ENCODE measurements around the gene SLC35D2. TPM values are rescaled to one million over a fixed set of nuclear protein-coding genes. Genes with fewer than 3 reads are reported as not detected.

Gene SLC35D2
- polyA plus RNA-seq, 3 donors from 2014 or later, result 11.6 to 16.0 (median 14.1) TPM

DNA sequence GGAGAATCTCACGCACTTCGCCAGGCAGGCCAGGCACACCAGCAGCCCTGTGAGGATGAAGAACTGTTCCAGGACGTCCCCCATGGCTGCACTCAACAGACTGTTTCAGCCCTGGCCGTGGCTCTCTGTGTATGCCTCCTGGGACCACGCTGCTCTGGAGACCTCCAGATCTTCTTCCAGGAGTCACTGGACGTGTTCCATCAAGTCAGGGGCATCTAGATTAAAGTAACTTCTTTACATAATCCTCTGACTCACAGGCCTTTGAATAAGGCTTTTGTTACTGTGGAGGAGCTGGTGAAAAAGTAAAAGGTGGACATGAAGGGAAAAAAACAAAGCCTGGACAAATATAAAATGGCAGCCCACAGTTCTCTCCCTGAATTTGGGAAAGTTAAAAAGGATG, 81.5 kb downstream of the SLC35D2 start, which contains the start of gene HSD17B3:
Gene HSD17B3 (minus strand): TSS at position 156 of the 400 bp plus-strand sequence. CDS start 72 bp downstream, at position 84.
- Mint-ChIP-seq H3K27ac (no peak within 1 kb of the TSS), H3K27me3 (ENCODE audit: low read depth in 3 of 3) (peaks cover 0 to 6% (median 4%) of the 10 kb centered on the region in 3 donors), H3K4me1 (no peaks in the 10 kb centered on the region), H3K4me3 (no peak within 1 kb of the TSS), H3K36me3 (no peaks in the 10 kb centered on the region), H3K9me3 (no peaks in the 10 kb centered on the region)
- DNase-seq, result no peak

DNA sequence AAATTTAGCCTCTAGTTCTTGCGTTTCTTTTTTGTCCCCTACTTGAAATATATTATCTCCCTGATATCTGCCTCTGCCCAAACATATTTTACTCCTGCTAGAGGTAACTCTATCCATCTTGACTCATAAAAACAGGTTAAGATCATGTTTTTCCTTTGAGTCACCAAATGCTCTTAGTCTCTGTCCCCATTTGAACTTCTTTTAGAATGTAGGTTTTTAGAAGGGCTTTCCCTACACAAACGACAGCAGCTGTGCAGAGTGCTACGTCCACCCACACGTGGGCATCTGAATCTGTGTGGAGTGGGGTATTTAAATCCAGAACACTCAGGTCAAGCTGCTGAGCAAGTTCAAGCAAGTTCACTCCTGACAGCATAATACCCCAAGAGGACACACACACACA, 83.7 kb downstream of the SLC35D2 start:
- Mint-ChIP-seq H3K27me3 (ENCODE audit: low read depth in 3 of 3) (peaks cover 0 to 5% (median 2%) of the 10 kb centered on the region in 3 donors), H3K36me3 (no peaks in the 10 kb centered on the region), H3K9me3 (no peaks in the 10 kb centered on the region), H3K4me1 (no peaks in the 10 kb centered on the region), H3K27ac (no peak overlapping the region), H3K4me3 (no peak overlapping the region)
- DNase-seq, result no peak

- H3K27me3 Mint-ChIP-seq (ENCODE audit: low read depth in 3 of 3), result peaks cover 2 to 4% (median 3%) of the 10 kb centered on the region in 3 donors
- peaks cover 0 to 1% (median 0%) of the 10 kb centered on the region in 6 donors for H3K9me3 Mint-ChIP-seq
- no peak overlapping the region for H3K4me3 Mint-ChIP-seq
- H3K27ac Mint-ChIP-seq, result no peak overlapping the region
- no peak for DNase-seq
- no peaks in the 10 kb centered on the region for H3K4me1 Mint-ChIP-seq
- H3K36me3 Mint-ChIP-seq, result no peaks in the 10 kb centered on the region
These were observed 89.4 kb downstream of the SLC35D2 start for GRCh38 chr9:96294159-96294545.

- peaks cover 0 to 1% (median 0%) of the 10 kb centered on the region in 6 donors for H3K9me3 Mint-ChIP-seq
- H3K4me1 Mint-ChIP-seq, result no peaks in the 10 kb centered on the region
- no peak overlapping the region for H3K27ac Mint-ChIP-seq
- H3K36me3 Mint-ChIP-seq, result no peaks in the 10 kb centered on the region
- no peak for DNase-seq
- no peak overlapping the region for H3K4me3 Mint-ChIP-seq
- H3K27me3 Mint-ChIP-seq (ENCODE audit: low read depth in 3 of 3), result peaks cover 2 to 4% (median 3%) of the 10 kb centered on the region in 3 donors
These were observed 89.9 kb downstream of the SLC35D2 start for GRCh38 chr9:96293498-96294158.

- no peaks in the 10 kb centered on the region for H3K4me1 Mint-ChIP-seq
- H3K27ac Mint-ChIP-seq, result no peak overlapping the region
- no peak overlapping the region for H3K4me3 Mint-ChIP-seq
- H3K27me3 Mint-ChIP-seq (ENCODE audit: low read depth in 3 of 3), result peaks cover 3 to 9% (median 3%) of the 10 kb centered on the region in 3 donors
- DNase-seq, result no peak
- H3K36me3 Mint-ChIP-seq, result peaks cover 0 to 5% (median 3%) of the 10 kb centered on the region in 3 donors
- peaks cover 0 to 3% (median 0%) of the 10 kb centered on the region in 6 donors for H3K9me3 Mint-ChIP-seq
These were observed 94.1 kb downstream of the SLC35D2 start for GRCh38 chr9:96289392-96289791.

DNA sequence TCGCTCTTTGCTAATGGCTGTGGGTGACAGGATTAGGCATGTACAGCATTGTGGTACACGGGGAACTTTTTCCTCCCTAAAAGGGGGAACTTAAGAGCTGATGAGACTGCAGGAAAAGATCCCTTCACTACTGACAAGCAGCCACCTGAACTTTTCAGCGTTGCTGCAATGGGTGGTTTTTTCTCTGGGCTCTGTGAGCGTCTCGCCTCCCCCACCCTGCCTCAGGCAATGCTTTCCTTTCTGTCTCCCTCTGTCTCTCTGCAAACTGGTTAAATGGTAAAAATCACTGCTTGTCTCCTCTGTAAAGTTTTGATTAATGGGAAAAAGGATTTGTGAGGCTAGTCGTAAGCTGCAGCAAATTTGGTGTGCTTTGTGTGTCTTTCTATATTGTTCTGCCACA, 101.9 kb downstream of the SLC35D2 start:
- H3K27ac Mint-ChIP-seq, result no peak overlapping the region
- H3K4me1 Mint-ChIP-seq, result no peaks in the 10 kb centered on the region
- peaks cover 1 to 6% (median 4%) of the 10 kb centered on the region in 3 donors for H3K27me3 Mint-ChIP-seq (ENCODE audit: low read depth in 3 of 3)
- peaks cover 0 to 5% (median 3%) of the 10 kb centered on the region in 3 donors for H3K36me3 Mint-ChIP-seq
- no peak for DNase-seq
- no peak overlapping the region for H3K4me3 Mint-ChIP-seq
- H3K9me3 Mint-ChIP-seq, result peaks cover 0 to 9% (median under 1%) of the 10 kb centered on the region in 6 donors

DNA sequence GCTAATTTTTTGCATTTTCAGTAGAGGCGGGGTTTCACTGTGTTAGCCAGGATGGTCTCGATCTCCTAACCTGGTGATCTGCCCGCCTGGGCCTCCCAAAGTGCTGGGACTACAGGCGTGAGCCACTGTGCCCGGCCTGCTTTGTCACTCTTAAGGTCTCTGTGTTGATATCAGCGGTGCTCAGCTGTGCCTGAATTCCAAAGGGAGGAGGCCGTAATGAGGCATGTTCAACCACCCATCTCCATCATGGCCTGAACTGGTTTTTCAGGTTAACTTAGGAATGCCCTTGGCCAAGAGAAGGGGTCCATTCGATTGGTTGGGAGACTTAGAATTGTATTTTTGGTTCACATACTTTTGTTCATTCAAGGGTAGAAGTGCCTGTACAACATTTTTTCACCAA, 103.6 kb downstream of the SLC35D2 start:
- H3K9me3 Mint-ChIP-seq, result peaks cover 1 to 15% (median 10%) of the 10 kb centered on the region in 6 donors
- H3K4me1 Mint-ChIP-seq, result no peaks in the 10 kb centered on the region
- no peak for DNase-seq
- peaks cover 0 to 7% (median 0%) of the 10 kb centered on the region in 3 donors for H3K36me3 Mint-ChIP-seq
- no peak overlapping the region for H3K27ac Mint-ChIP-seq
- H3K27me3 Mint-ChIP-seq (ENCODE audit: low read depth in 3 of 3), result peaks cover 0 to 6% (median 2%) of the 10 kb centered on the region in 3 donors
- no peak overlapping the region for H3K4me3 Mint-ChIP-seq

- Mint-ChIP-seq H3K4me3 (no peak overlapping the region), H3K27ac (no peak overlapping the region), H3K36me3 (peaks cover 5 to 18% (median 5%) of the 10 kb centered on the region in 3 donors), H3K27me3 (ENCODE audit: low read depth in 3 of 3) (peaks cover 0 to 5% (median 3%) of the 10 kb centered on the region in 3 donors), H3K4me1 (no peaks in the 10 kb centered on the region), H3K9me3 (peaks cover 13 to 33% (median 27%) of the 10 kb centered on the region in 6 donors)
- DNase-seq, result no peak
These were observed 108.6 kb downstream of the SLC35D2 start for GRCh38 chr9:96274939-96275338.

Other genes with a start within 250 kb of the SLC35D2 start
- not detected for gene HSD17B3, start 81.5 kb downstream of the SLC35D2 start, polyA plus RNA-seq
- gene ZNF367, start 34.7 kb upstream of the SLC35D2 start, polyA plus RNA-seq, result 1 to 10 TPM in 1 of 3 donors, under 1 TPM in 2; 0.84 to 1.0 (median 0.84) TPM
- gene HABP4, start 66.5 kb upstream of the SLC35D2 start, polyA plus RNA-seq, result 1 to 10 TPM; 3.0 to 5.8 (median 5.2) TPM
- gene CDC14B, start 236.1 kb upstream of the SLC35D2 start, polyA plus RNA-seq, result 1 to 10 TPM; 2.7 to 4.3 (median 4.1) TPM